Dendritic cell treated with granulocyte-macrophage colony-stimulating factor and Interleukin-4, amounts not matched to agents 40 ng/mL and 50 ng/mL, for 4 days (primary cell): ENCODE measurements around the gene GMPR.

ENCODE experiments used
- H3K27ac Mint-ChIP-seq: one replicate; pipeline ENCODE4 v1.8.0; 2022; ENCODE audit warnings: mild to moderate bottlenecking, mixed read lengths
- H3K27me3 Mint-ChIP-seq: one replicate; pipeline ENCODE4 v1.8.0; 2022; ENCODE audit warnings: mild to moderate bottlenecking, mixed read lengths
- H3K36me3 Mint-ChIP-seq: one replicate; pipeline ENCODE4 v1.8.0; 2022; ENCODE audit warnings: low read depth, mixed read lengths
- H3K4me1 Mint-ChIP-seq: one replicate; pipeline ENCODE4 v1.8.0; 2022; ENCODE audit warnings: low read depth, mixed read lengths
- H3K4me3 Mint-ChIP-seq: one replicate; pipeline ENCODE4 v1.8.0; 2022; ENCODE audit warnings: mild to moderate bottlenecking, moderate library complexity, mixed read lengths
- H3K9me3 Mint-ChIP-seq: one replicate; pipeline ENCODE4 v1.8.0; 2022; ENCODE audit warnings: mixed read lengths
- intact Hi-C: fragments of 100-400 bp; cut with micrococcal nuclease; formaldehyde crosslinking; loops from one replicate; pipeline ENCODE4 v1.15.0; 2022

The GMPR gene

DNA sequence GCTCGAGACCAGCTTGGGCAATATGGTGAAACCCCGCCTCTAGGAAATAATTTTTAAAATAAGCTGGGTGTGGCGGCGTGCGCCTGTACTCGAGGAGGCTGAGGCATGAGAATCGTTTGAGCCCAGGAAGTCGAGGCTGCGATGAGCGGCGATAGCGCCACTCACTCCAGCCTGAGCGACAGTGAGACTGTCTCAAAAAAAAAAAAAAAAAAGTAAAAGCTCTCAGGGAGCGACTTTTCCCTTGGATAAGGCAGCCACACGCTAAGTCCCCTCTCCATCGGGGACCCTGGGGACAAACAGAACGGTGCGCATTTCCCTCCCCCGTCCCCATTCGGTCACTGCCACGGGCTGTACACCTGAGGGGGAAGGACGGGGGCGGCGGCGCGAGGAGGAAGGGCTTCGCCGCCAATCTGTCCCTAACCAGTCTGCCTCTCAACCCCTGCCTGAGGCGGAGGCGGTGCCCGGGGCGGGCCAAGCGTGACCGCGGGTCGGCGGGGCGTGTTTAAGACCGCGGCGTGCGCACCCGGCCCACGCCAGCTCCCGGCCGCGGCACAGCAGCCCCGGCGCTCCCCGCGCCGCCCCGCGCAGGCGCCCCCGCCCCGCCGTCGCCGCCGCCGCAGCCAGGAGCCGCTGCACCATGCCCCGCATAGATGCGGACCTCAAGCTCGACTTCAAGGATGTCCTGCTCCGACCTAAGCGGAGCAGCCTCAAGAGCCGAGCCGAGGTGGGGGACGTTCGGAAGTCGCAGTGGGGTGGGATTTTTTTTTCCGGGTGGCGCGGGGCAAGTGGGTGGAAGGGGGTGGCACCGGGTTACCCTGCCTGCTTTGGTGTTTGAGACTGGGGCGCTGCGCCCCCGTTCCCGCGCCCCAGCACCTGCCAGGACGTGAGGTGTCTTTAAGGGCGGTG is at the start of gene GMPR:
Gene GMPR, plus strand, starts transcription at position 531 of the 906 bp plus-strand sequence. Its CDS starts 107 bp downstream, at position 638.
- Mint-ChIP-seq H3K27ac (peak within 1 kb of the TSS; percentile 67), H3K4me1 (peaks cover 46% of the 10 kb centered on the region), H3K9me3 (no peaks in the 10 kb centered on the region), H3K27me3 (peaks cover 78% of the 10 kb centered on the region), H3K4me3 (peak within 1 kb of the TSS; percentile 83), H3K36me3 (no peaks in the 10 kb centered on the region)
- intact Hi-C loops, result no loop called here

DNA sequence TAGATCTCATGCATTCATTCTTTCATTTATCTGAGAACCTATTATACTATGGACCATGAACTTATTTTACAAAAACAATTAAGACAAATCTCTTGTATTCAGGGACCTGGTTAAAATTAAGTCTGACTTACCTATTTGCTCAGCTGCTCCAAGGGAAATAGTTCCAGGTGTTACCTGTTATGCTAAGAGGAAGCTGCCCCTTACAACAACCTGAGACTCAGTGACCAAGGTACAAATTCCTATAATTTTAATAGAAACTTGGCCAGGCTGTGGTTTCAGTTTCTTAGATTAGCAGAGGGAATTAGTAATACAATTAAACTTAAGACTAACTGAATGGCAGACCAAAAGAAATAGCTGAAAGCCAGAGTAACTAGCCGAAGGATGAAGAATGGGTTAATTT is 48.2 kb upstream of the GMPR start:
- Mint-ChIP-seq H3K4me1 (no peaks in the 10 kb centered on the region), H3K4me3 (no peak overlapping the region), H3K27ac (no peak overlapping the region), H3K36me3 (no peaks in the 10 kb centered on the region), H3K9me3 (no peaks in the 10 kb centered on the region), H3K27me3 (peaks cover 2% of the 10 kb centered on the region)
- intact Hi-C loops, result no loop called here

DNA sequence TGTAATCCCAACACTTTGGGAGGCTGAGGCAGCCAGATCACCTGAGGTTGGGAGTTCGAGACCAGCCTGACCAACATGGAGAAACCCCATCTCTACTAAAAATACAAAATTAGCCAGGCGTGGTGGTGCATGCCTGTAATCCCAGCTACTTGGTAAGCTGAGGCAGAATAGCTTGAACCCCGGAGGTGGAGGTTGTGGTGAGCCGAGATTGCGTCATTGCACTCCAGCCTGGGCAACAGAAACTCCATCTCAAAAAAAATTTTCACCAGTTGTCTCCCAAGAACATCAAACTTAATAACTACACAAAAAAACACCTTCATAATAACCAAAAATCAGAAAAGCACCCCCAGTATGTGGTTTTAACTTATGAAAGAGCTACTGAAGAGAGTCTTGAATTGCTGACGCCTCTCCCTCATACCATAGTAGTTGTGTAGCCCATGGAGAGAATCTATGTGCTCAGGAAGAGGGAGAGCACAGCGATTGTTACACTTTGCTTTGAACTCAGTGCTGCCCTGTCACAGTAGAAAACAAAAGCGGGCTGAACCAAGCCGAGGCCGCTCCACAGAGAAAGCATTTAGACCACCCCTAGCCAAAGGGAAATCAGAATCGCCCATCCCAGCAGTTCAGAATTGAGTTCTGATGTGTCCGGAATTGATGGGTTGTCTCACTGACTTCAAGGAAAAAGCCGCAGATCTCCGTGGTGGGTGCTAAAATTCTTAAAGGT is 42.0 kb upstream of the GMPR start:
- H3K4me3 Mint-ChIP-seq, result no peak overlapping the region

DNA sequence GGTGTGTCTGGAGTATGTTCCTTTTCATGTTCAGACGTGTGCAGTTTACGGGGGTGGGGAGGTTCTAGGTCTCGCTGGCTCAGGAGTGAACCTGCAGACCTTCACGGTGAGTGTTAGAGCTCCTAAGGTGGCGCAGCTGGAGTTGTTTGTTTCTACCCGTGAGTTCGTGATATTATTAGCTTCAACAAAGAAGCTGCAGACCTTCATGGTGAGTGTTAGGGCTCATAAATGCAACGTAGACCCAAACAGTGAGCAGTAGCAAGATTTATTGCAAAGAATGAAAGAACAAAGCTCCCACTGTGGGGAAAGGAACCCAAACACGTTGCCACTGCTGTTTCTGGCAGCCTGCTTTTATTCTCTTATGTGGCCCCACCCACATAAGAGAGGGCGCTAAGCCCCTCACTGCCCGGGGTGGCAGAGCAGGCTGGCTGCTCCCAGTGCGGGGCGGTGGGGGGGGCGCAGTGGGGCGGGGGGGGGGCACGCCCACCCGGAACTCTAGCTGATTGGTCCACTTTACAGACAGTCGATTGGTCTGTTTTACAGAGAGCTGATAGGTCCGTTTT is 41.3 kb upstream of the GMPR start:
- intact Hi-C loops, result no loop called here
- Mint-ChIP-seq H3K36me3 (no peaks in the 10 kb centered on the region), H3K9me3 (no peaks in the 10 kb centered on the region), H3K27ac (no peak overlapping the region), H3K27me3 (peaks cover 16% of the 10 kb centered on the region), H3K4me1 (no peaks in the 10 kb centered on the region), H3K4me3 (no peak overlapping the region)

More for the DNA sequence above, 42.0 kb upstream of the GMPR start:
- intact Hi-C loops, result no loop called here
- Mint-ChIP-seq H3K9me3 (no peaks in the 10 kb centered on the region), H3K27me3 (peaks cover 16% of the 10 kb centered on the region), H3K27ac (no peak overlapping the region), H3K4me1 (no peaks in the 10 kb centered on the region), H3K36me3 (no peaks in the 10 kb centered on the region)

DNA sequence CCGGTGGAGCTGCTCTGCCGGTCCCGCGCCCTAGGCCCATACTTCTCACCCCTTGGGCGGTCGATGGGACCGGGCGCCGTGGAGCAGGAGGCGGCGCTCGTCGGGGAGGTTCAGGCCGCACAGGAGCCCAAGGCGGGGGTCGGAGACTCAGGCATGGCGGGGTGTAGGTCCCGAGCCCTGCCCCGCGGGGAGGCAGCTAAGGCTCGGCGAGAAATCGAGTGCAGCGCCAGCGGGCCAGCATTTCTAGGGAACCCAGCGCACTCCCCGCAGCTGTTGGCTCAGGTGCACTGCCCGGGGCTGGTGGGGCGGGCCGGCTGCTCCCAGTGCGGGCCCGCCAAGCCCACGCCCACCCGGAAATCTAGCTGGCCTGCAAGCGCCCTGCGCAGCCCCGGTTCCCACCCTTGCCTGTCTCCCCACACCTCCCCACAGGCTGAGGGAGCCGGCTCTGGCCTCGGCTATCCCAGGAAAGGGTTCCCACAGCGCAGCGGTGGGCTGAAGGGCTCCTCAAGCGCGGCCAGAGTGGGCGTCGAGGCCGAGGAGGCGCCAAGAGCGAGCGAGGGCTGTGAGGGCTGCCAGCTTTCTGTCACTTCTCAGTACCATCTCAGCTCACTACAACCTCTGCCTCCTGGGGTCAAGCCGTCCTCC is 40.2 kb upstream of the GMPR start:
- Mint-ChIP-seq H3K9me3 (no peaks in the 10 kb centered on the region), H3K27ac (no peak overlapping the region), H3K4me3 (no peak overlapping the region), H3K36me3 (no peaks in the 10 kb centered on the region), H3K27me3 (peaks cover 16% of the 10 kb centered on the region), H3K4me1 (no peaks in the 10 kb centered on the region)
- intact Hi-C loops, result no loop called here

DNA sequence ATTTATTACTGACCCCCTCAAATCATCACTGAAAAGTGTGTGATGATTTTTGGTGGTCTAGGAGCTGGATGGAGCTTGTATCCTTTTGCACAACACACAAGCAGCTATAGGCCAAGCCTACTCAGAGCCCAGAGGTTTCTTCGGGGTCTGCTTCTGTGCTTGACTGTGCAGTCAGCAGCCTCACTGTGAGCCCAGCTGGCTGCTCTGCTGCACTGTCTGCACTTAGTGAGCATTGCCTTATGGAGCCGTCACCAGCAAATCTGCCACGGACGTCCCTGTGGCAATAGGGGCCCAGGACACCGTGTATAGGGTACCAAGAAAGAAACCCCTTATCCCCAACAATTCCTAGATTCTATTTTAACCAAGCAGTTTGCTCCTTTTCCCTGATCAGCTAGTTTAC is 38.6 kb upstream of the GMPR start:
- Mint-ChIP-seq H3K4me3 (no peak overlapping the region), H3K27me3 (peaks cover 16% of the 10 kb centered on the region), H3K9me3 (no peaks in the 10 kb centered on the region), H3K4me1 (no peaks in the 10 kb centered on the region), H3K36me3 (no peaks in the 10 kb centered on the region), H3K27ac (no peak overlapping the region)
- intact Hi-C loops, result no loop called here

DNA sequence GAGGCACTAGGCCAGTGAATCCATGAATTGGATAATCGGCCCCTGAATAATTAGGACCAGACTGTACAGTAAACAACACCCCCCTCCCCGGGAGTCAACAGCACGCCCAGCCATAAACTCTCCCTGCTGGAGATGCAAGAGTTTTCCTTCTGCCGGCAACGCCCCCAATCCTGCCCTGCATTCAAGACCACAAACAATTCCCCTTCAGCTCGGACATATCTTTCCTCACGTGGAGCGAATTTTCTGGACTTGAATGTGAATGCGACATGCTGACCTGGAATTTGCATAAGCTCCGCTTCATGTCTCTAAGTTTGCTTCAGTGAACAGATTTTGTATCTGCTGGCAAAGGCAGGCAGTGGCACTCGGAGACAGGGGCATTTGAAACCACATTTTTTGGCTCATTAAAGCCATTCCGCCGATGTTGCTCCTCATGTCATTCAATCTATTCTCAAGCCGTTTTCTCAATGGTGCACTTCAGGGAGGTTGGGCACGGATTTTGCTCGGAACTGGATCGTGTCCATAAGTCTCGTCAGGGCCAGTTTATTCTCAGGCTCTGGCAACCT is 38.0 kb upstream of the GMPR start:
- intact Hi-C loops, result no loop called here
- H3K36me3 Mint-ChIP-seq, result no peaks in the 10 kb centered on the region
- H3K27ac Mint-ChIP-seq, result no peak overlapping the region
- H3K4me1 Mint-ChIP-seq, result no peaks in the 10 kb centered on the region
- H3K27me3 Mint-ChIP-seq, result peaks cover 13% of the 10 kb centered on the region
- no peaks in the 10 kb centered on the region for H3K9me3 Mint-ChIP-seq
- no peak overlapping the region for H3K4me3 Mint-ChIP-seq

DNA sequence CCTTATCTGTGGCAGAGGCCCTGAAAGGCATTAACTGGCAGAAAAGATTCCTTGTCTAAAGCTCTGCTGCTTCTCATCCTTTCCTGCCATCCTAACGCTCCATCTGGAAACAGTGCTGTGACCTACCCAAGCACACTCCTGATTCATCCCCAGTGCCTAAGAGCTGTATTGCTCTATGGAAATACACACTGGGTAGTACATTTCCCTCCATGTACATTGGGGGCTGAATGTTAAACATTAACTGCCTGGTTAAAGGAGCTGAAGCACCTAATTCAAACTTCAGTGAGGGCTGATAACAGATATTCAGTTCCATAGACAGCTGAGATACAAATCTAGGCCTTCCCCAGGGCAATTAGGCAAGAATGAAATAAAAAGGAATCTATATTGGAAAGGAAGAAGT is 36.7 kb upstream of the GMPR start:
- H3K4me3 Mint-ChIP-seq, result no peak overlapping the region
- H3K27ac Mint-ChIP-seq, result no peak overlapping the region
- H3K36me3 Mint-ChIP-seq, result no peaks in the 10 kb centered on the region
- no peaks in the 10 kb centered on the region for H3K9me3 Mint-ChIP-seq
- peaks cover 11% of the 10 kb centered on the region for H3K27me3 Mint-ChIP-seq
- no peaks in the 10 kb centered on the region for H3K4me1 Mint-ChIP-seq
- intact Hi-C loops, result no loop called here

DNA sequence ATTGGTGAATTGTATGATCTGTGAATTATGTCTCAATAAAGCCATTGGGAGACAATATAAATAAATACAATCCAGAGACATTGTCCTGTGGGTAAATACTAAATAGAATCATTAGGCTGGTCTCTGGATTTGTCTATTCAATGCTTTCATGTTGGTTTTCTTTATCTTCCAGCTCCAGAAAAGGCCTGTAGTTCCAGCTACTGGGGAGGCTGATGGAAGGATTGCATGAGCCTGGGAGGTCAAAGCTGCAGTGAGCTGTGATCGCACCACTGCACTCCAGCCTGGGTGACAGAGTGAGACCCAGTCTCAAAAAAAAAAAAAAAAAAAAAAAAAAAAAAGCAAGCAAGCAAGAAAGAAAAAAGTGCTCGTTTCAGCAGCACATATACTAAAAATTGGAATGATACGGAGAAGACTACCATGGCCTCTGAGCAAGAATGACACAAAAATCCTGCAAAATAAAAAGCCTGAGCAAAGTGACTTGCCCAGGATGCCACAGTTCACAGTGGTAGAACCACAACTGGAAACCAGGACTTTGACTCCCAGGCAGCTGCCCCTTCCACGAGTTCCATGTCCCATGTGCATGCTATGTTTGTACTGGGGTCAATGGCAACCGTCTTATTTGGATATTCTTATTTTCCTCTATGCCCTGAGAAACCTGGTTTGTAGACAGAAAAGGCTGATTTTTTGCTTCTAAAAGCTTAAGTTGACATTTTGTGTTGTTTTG is 33.6 kb upstream of the GMPR start:
- Mint-ChIP-seq H3K36me3 (no peaks in the 10 kb centered on the region), H3K9me3 (no peaks in the 10 kb centered on the region), H3K27me3 (peaks cover 14% of the 10 kb centered on the region), H3K4me1 (no peaks in the 10 kb centered on the region), H3K27ac (no peak overlapping the region), H3K4me3 (no peak overlapping the region)
- intact Hi-C loops, result no loop called here

DNA sequence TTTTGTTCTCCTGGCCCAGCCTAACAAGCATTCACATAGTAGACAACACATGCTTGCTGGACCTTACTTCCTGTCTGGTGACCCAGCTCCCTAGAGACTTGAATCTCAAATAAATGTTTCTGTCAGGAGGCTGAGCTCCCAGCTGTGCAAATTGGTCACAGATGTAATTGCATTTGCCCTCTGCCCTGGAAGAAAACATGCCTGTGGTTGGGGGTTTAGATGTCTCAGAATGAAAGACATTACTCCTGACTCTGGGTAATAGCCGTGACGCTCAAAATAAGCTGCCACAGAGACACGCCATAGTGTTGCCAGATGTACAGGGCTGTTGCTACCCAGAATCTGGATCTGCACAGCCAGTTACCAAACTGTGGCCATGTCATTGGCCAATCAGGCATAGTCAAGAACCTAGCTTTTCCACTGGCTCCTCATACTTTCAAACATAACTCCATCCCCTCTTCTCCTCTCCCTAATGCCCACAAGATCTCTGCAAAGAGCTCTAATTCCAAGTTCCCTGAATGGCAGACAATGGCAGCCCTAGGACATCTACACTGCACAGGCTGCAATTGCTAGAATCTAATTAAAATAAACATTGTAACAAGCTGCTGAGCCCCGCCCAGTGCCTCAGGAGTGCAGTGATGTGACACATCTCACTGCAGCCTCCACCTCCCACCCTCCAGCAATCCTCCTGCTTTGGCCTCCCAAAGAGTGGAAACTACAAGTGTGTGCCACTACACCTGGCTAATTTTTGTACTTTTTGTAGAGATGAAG is 32.8 kb upstream of the GMPR start:
- H3K27me3 Mint-ChIP-seq, result peaks cover 16% of the 10 kb centered on the region
- intact Hi-C loops, result loop anchor here (1.0 kb wide), 1 partner anchor 514 kb away; no protein-coding TSS in a partner anchor
- no peaks in the 10 kb centered on the region for H3K36me3 Mint-ChIP-seq
- no peak overlapping the region for H3K4me3 Mint-ChIP-seq
- no peaks in the 10 kb centered on the region for H3K4me1 Mint-ChIP-seq
- no peaks in the 10 kb centered on the region for H3K9me3 Mint-ChIP-seq
- H3K27ac Mint-ChIP-seq, result no peak overlapping the region

DNA sequence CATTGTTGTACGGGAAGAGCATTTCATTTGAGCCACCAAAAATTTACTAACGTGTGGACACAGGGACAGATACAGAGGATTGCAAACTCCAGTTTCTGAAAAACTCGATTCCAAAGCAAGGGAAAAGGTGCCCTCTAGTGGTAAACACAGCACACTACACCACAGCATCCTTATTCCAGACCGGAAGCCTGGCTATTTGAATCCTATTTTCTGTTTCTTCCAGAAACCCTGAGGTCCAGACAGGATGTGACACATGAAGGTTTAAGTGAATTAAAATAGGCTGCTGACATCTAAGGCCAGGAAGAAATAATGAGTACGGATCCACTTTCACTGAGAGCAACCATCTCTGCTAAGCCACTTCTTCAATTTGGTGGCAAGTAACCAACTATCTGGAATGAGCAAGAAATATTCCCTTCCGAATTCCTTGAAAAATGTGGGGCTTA is 31.8 kb upstream of the GMPR start:
- H3K4me1 Mint-ChIP-seq, result no peaks in the 10 kb centered on the region
- no peaks in the 10 kb centered on the region for H3K36me3 Mint-ChIP-seq
- no peak overlapping the region for H3K27ac Mint-ChIP-seq
- intact Hi-C loops, result loop anchor here (1.0 kb wide), 1 partner anchor 515 kb away; no protein-coding TSS in a partner anchor
- no peak overlapping the region for H3K4me3 Mint-ChIP-seq
- H3K9me3 Mint-ChIP-seq, result no peaks in the 10 kb centered on the region
- H3K27me3 Mint-ChIP-seq, result peaks cover 20% of the 10 kb centered on the region

DNA sequence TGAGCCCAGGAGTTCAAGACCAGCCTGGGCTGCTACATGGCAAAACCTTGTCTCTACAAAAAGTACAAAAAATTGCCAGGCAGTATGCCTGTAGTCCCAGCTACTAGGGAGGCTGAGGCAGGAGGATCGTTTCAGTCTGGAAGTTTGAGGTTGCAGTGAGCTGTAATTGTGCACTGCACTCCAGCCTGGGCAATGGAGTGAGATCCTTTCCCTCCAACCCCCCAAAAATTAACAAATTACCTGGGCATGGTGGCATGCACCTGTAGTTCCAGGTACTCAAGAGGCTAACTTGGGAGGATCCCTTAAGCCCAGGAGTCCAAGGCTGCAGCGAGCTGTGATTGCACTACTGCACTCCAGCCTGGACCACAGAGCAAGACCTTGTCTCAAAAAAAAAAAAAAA is 29.4 kb upstream of the GMPR start:
- no peak overlapping the region for H3K4me3 Mint-ChIP-seq
- peaks cover 29% of the 10 kb centered on the region for H3K27me3 Mint-ChIP-seq
- intact Hi-C loops, result no loop called here
- H3K9me3 Mint-ChIP-seq, result no peaks in the 10 kb centered on the region
- H3K4me1 Mint-ChIP-seq, result no peaks in the 10 kb centered on the region
- no peak overlapping the region for H3K27ac Mint-ChIP-seq
- H3K36me3 Mint-ChIP-seq, result no peaks in the 10 kb centered on the region
